Left ventricle myocardium inferior (tissue), 1 donor: Measurements from ENCODE around the gene MYOM1. TPM values are rescaled to one million over a fixed set of nuclear protein-coding genes. Genes with fewer than 3 reads are reported as not detected.
A peak's percentile ranks its signal among the peaks of the same experiment; 100 is the strongest.

ENCODE experiments used
- DNase-seq: peaks from one replicate; pipeline ENCODE4 v3.0.0-alpha.2; 2020
- H3K27ac ChIP-seq: fragments of 200-600 bp; replicated peaks from 2 replicates; pipeline ENCODE4 v1.8.0; 2021
- H3K27me3 ChIP-seq: fragments of 200-600 bp; 2 replicates; pipeline ENCODE4 v1.8.0; 2021; ENCODE audit warnings: low read depth
- H3K36me3 ChIP-seq: fragments of 200-600 bp; 2 replicates; pipeline ENCODE4 v1.8.0; 2021
- H3K4me1 ChIP-seq: fragments of 200-600 bp; 2 replicates; pipeline ENCODE4 v1.8.0; 2021
- H3K4me3 ChIP-seq: fragments of 200-600 bp; 2 replicates; pipeline ENCODE4 v1.8.0; 2021; ENCODE audit warnings: mild to moderate bottlenecking, moderate library complexity
- H3K9me3 ChIP-seq: fragments of 200-600 bp; replicated peaks from 2 replicates; pipeline ENCODE4 v1.8.0; 2021
- CTCF ChIP-seq: fragments of 200-600 bp; IDR thresholded peaks from 2 replicates; pipeline ENCODE4 v1.8.0; 2021; ENCODE audit warnings: antibody characterized with exemption, mild to moderate bottlenecking, borderline replicate concordance
- intact Hi-C: fragments of 100-400 bp; cut with micrococcal nuclease; formaldehyde crosslinking; loops from one replicate; pipeline ENCODE4 v1.11.0; 2022
- total RNA-seq: library from RNA; stranded (reverse); fragmentation: NEBNext Ultra II Directional; extraction: Animal tissue kit (Norgen Biotek cat#: 25700); gene quantifications from one replicate; pipeline ENCODE4 v1.2.1, GENCODE V29; 2021
- donor health status: DM: no; HTN: yes; CAD: no; lungs with severe emphysema.

Gene MYOM1
- total RNA-seq, 1 donor from 2014 or later, result 667 TPM

GRCh38 chr18:3252843-3253242, 33.1 kb upstream of the MYOM1 start:
- peaks cover 94% of the 10 kb centered on the region for H3K4me1 ChIP-seq
- H3K9me3 ChIP-seq, result no peaks in the 10 kb centered on the region
- H3K27me3 ChIP-seq, result no peaks in the 10 kb centered on the region
- no peak for DNase-seq
- peaks cover 61% of the 10 kb centered on the region for H3K36me3 ChIP-seq
- peak overlapping the region; percentile 100 for H3K27ac ChIP-seq
- H3K4me3 ChIP-seq, result peak overlapping the region; percentile 98
- TF ChIP-seq CTCF, result no peak
- intact Hi-C loops, result no loop called here

- Histone ChIP-seq H3K4me1 (peaks cover 87% of the 10 kb centered on the region), H3K4me3 (peak overlapping the region; percentile 98), H3K9me3 (no peaks in the 10 kb centered on the region), H3K36me3 (peaks cover 52% of the 10 kb centered on the region), H3K27me3 (no peaks in the 10 kb centered on the region), H3K27ac (peak overlapping the region; percentile 100)
- DNase-seq, result no peak
- intact Hi-C loops, result no loop called here
- no peak for TF ChIP-seq CTCF
Observed at GRCh38 chr18:3251963-3252277, 32.2 kb upstream of the MYOM1 start.

DNA sequence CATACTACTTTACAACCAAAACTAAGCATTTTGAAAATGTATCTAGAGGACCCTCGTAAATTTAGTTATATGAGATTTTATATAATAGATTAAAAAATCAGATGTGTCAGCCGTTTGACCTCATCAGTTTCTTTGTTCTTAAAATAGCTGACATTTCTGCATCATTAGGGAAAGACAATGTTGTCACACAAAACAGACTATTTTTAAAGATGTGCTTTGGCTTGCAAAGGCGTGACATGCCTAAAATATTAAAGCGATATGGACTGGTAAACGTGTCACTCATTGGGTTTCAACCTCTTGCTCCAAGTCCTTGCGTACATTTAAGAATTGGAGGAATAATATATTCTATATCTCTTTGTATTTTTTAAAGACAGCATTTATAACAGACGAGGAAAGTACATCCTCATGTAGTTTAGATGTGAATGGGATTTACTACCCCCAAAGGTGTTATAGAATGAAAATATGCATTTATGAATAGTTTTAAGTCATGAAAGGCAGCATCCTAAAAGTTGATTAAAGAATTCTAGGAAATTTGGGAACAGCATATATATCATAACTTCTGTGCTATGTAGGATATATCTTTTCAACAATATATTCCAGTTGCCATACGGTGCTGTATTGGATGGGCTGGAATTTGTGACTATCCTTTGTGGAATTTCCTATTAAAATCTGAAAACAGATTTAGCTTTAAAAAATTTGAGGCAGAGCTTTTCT, 31.6 kb upstream of the MYOM1 start:
- Histone ChIP-seq H3K27ac (peak overlapping the region; percentile 100), H3K4me3 (peak overlapping the region; percentile 98), H3K9me3 (no peaks in the 10 kb centered on the region), H3K27me3 (no peaks in the 10 kb centered on the region), H3K4me1 (peaks cover 87% of the 10 kb centered on the region), H3K36me3 (peaks cover 46% of the 10 kb centered on the region)
- DNase-seq, result no peak
- intact Hi-C loops, result no loop called here
- no peak for TF ChIP-seq CTCF

- Histone ChIP-seq H3K4me3 (peak overlapping the region; percentile 98), H3K27me3 (no peaks in the 10 kb centered on the region), H3K27ac (peak overlapping the region; percentile 100), H3K4me1 (peaks cover 87% of the 10 kb centered on the region), H3K36me3 (peaks cover 37% of the 10 kb centered on the region), H3K9me3 (no peaks in the 10 kb centered on the region)
- DNase-seq, result no peak
- no peak for TF ChIP-seq CTCF
- intact Hi-C loops, result no loop called here
Observed at GRCh38 chr18:3250237-3251107, 30.7 kb upstream of the MYOM1 start.

GRCh38 chr18:3248658-3249359, 29.0 kb upstream of the MYOM1 start:
- Histone ChIP-seq H3K36me3 (peaks cover 21% of the 10 kb centered on the region), H3K4me3 (peak overlapping the region; percentile 98), H3K27ac (peak overlapping the region; percentile 100), H3K27me3 (no peaks in the 10 kb centered on the region), H3K9me3 (no peaks in the 10 kb centered on the region), H3K4me1 (peaks cover 88% of the 10 kb centered on the region)
- no peak for TF ChIP-seq CTCF
- intact Hi-C loops, result loop anchor here (10.0 kb wide), 2 partner anchors 94 to 314 kb away; no protein-coding TSS in a partner anchor
- no peak for DNase-seq
